Neural progenitor cell (in vitro differentiated cells): Measurements from ENCODE around the gene MIPEP. TPM values are rescaled to one million over a fixed set of nuclear protein-coding genes. Genes with fewer than 3 reads are reported as not detected.
A peak's percentile ranks its signal among the peaks of the same experiment; 100 is the strongest.

Experiments
- DNase-seq: peaks from one replicate; pipeline ENCODE4 v3.0.0-alpha.2; 2016; ENCODE audit warnings: low spot score
- H2AFZ ChIP-seq: fragments of 200-600 bp; sonication (generic); replicated peaks from 2 replicates; pipeline ENCODE4 v1.6.1; 2016; ENCODE audit warnings: antibody characterized with exemption
- H3F3A ChIP-seq: fragments of 200-600 bp; sonication (generic); 2 replicates; pipeline ENCODE4 v1.6.1; 2016; ENCODE audit warnings: antibody characterized with exemption, low read depth
- H3K27ac ChIP-seq: fragments of 200-600 bp; sonication (generic); 2 replicates; pipeline ENCODE4 v1.5.1; 2016; ENCODE audit warnings: mild to moderate bottlenecking
- H3K27me3 ChIP-seq: fragments of 200-600 bp; sonication (generic); 2 replicates; pipeline ENCODE4 v1.6.1; 2016; ENCODE audit warnings: mild to moderate bottlenecking, moderate library complexity
- H3K36me3 ChIP-seq: fragments of 200-600 bp; sonication (generic); 2 replicates; pipeline ENCODE4 v1.5.1; 2016
- H3K4me1 ChIP-seq: fragments of 200-600 bp; sonication (generic); 2 replicates; pipeline ENCODE4 v1.6.1; 2016; ENCODE audit warnings: mixed run types
- H3K4me2 ChIP-seq: fragments of 200-600 bp; sonication (generic); 2 replicates; pipeline ENCODE4 v1.6.1; 2016
- H3K4me3 ChIP-seq: fragments of 200-600 bp; sonication (generic); 2 replicates; pipeline ENCODE4 v1.5.1; 2016
- H3K79me2 ChIP-seq: fragments of 200-600 bp; sonication (generic); 2 replicates; pipeline ENCODE4 v1.6.1; 2016; ENCODE audit warnings: low read depth
- H3K9ac ChIP-seq: fragments of 200-600 bp; sonication (generic); 2 replicates; pipeline ENCODE4 v1.6.1; 2016
- H3K9me3 ChIP-seq: fragments of 200-600 bp; sonication (generic); 2 replicates; pipeline ENCODE4 v1.5.1; 2016; ENCODE audit warnings: low read depth
- H4K20me1 ChIP-seq: fragments of 200-600 bp; sonication (generic); 2 replicates; pipeline ENCODE4 v1.6.1; 2016; ENCODE audit warnings: low read depth
- H3K27ac Mint-ChIP-seq: 3 replicates; pipeline ENCODE4 v1.8.0; 2021; ENCODE audit warnings: mixed read lengths
- H3K27me3 Mint-ChIP-seq: 2 replicates; pipeline ENCODE4 v1.8.0; 2022; ENCODE audit warnings: low read depth, mild to moderate bottlenecking, inconsistent platforms, moderate library complexity, mixed read lengths; ENCODE audit not compliant: insufficient read depth
- H3K36me3 Mint-ChIP-seq: 3 replicates; pipeline ENCODE4 v1.8.0; 2021; ENCODE audit warnings: mixed read lengths
- H3K4me1 Mint-ChIP-seq: 3 replicates; pipeline ENCODE4 v1.8.0; 2021; ENCODE audit warnings: mixed read lengths
- H3K4me3 Mint-ChIP-seq: 3 replicates; pipeline ENCODE4 v1.8.0; 2021; ENCODE audit warnings: mild to moderate bottlenecking, moderate library complexity, mixed read lengths
- H3K9me3 Mint-ChIP-seq: 3 replicates; pipeline ENCODE4 v1.8.0; 2020; ENCODE audit warnings: mixed read lengths
- CTCF ChIP-seq: fragments of 200-600 bp; sonication (generic); IDR thresholded peaks from 2 replicates; pipeline ENCODE4 v1.5.1; 2017; ENCODE audit warnings: antibody characterized with exemption, mild to moderate bottlenecking
- EZH2 ChIP-seq: fragments of 200-600 bp; sonication (generic); IDR thresholded peaks from 2 replicates; pipeline ENCODE4 v1.6.1; 2017; ENCODE audit warnings: antibody characterized with exemption, mild to moderate bottlenecking, moderate library complexity
- EZH2phosphoT487 ChIP-seq: fragments of 200-600 bp; sonication (generic); IDR thresholded peaks from 2 replicates; pipeline ENCODE4 v1.6.1; 2017; ENCODE audit warnings: antibody characterized with exemption
- total RNA-seq: library from RNA; depleted of rRNA; stranded (reverse); fragments of >200 nt; gene quantifications from 2 replicates; pipeline ENCODE4 v1.2.3, GENCODE V29; 2015; ENCODE audit warnings: low replicate concordance

The MIPEP gene
- total RNA-seq, 1 donor from 2014 or later: 22.8 TPM

GRCh38 chr13:23909606-23910005 lies 20.4 kb upstream of the MIPEP start:
- Histone ChIP-seq H3K79me2 (no peaks in the 10 kb centered on the region), H3K36me3 (no peaks in the 10 kb centered on the region), H3K27ac (no peak overlapping the region), H3K4me2 (no peak overlapping the region), H4K20me1 (no peaks in the 10 kb centered on the region), H3K4me1 (no peaks in the 10 kb centered on the region), H3K9ac (no peak overlapping the region), H2AFZ (no peak overlapping the region), H3F3A (no peaks in the 10 kb centered on the region), H3K9me3 (no peaks in the 10 kb centered on the region), H3K27me3 (no peaks in the 10 kb centered on the region), H3K4me3 (no peak overlapping the region)
- peaks cover 7% of the 10 kb centered on the region for H3K27me3 Mint-ChIP-seq
- TF ChIP-seq EZH2phosphoT487 (no peak), CTCF (no peak), EZH2 (no peak)
- no peak overlapping the region for H3K27ac Mint-ChIP-seq
- no peaks in the 10 kb centered on the region for H3K36me3 Mint-ChIP-seq
- DNase-seq: no peak
- H3K9me3 Mint-ChIP-seq: peaks cover 3% of the 10 kb centered on the region
- H3K4me1 Mint-ChIP-seq: peaks cover under 1% of the 10 kb centered on the region
- H3K4me3 Mint-ChIP-seq: no peak overlapping the region

DNA sequence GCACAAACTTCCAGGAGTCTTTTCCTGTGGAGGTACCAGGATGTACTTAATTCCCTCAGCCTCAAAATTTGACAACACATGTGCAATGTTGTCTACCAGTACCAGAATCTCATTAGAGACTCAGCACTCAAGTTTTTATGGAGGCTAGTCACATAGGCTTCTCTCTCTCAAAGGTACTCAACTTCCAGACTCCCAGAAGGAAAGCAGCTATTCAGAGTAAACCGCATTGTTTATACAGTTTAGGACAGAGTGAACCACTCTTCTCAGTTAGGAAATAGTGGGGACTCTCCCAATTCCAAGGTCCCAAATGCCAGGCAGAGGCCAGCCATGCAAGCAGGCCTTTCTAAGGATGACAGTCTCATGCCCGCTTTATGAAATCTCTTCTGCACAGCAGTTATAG lies 16.6 kb upstream of the MIPEP start:
- Histone ChIP-seq H3K4me2 (no peak overlapping the region), H3F3A (no peaks in the 10 kb centered on the region), H3K36me3 (no peaks in the 10 kb centered on the region), H2AFZ (no peak overlapping the region), H3K27me3 (peaks cover 22% of the 10 kb centered on the region), H4K20me1 (no peaks in the 10 kb centered on the region), H3K4me1 (no peaks in the 10 kb centered on the region), H3K9ac (no peak overlapping the region), H3K79me2 (no peaks in the 10 kb centered on the region), H3K4me3 (no peak overlapping the region), H3K27ac (no peak overlapping the region), H3K9me3 (no peaks in the 10 kb centered on the region)
- Mint-ChIP-seq H3K4me3 (no peak overlapping the region), H3K27me3 (peaks cover 11% of the 10 kb centered on the region), H3K4me1 (peaks cover 2% of the 10 kb centered on the region), H3K36me3 (no peaks in the 10 kb centered on the region), H3K9me3 (peaks cover 3% of the 10 kb centered on the region), H3K27ac (no peak overlapping the region)
- DNase-seq: no peak
- TF ChIP-seq EZH2phosphoT487 (no peak), EZH2 (no peak)

DNA sequence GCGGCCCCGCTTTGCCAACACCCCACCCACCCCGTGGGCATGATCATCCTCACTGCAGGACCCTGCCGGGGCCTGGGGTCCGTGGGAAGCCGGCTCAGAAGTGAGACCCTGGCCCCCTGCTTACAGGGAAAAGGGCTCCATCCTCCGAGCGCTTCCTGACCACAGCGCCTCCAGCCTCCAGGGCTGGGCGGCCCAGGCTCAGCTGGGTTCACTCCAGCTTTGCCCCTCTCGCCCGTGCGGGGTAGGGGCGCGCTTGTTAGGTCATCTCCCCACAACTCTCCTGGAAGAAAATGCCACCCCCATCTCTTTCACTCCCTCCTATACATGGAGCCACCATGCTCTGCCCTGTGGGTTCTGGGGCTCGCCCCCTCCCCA lies 14.7 kb upstream of the MIPEP start:
- Histone ChIP-seq H4K20me1 (no peaks in the 10 kb centered on the region), H3K4me3 (peak overlapping the region; percentile 43), H3K9ac (no peak overlapping the region), H2AFZ (peak overlapping the region; percentile 83), H3K27ac (no peak overlapping the region), H3K4me1 (no peaks in the 10 kb centered on the region), H3K9me3 (no peaks in the 10 kb centered on the region), H3K79me2 (no peaks in the 10 kb centered on the region), H3K36me3 (no peaks in the 10 kb centered on the region), H3F3A (no peaks in the 10 kb centered on the region), H3K27me3 (peaks cover 22% of the 10 kb centered on the region), H3K4me2 (peak overlapping the region; percentile 74)
- Mint-ChIP-seq H3K4me1 (peaks cover 2% of the 10 kb centered on the region), H3K9me3 (peaks cover 3% of the 10 kb centered on the region), H3K36me3 (no peaks in the 10 kb centered on the region), H3K27ac (no peak overlapping the region), H3K4me3 (no peak overlapping the region), H3K27me3 (peaks cover 11% of the 10 kb centered on the region)
- peak; percentile 23 for DNase-seq
- TF ChIP-seq EZH2 (no peak), CTCF (no peak), EZH2phosphoT487 (no peak)

DNA sequence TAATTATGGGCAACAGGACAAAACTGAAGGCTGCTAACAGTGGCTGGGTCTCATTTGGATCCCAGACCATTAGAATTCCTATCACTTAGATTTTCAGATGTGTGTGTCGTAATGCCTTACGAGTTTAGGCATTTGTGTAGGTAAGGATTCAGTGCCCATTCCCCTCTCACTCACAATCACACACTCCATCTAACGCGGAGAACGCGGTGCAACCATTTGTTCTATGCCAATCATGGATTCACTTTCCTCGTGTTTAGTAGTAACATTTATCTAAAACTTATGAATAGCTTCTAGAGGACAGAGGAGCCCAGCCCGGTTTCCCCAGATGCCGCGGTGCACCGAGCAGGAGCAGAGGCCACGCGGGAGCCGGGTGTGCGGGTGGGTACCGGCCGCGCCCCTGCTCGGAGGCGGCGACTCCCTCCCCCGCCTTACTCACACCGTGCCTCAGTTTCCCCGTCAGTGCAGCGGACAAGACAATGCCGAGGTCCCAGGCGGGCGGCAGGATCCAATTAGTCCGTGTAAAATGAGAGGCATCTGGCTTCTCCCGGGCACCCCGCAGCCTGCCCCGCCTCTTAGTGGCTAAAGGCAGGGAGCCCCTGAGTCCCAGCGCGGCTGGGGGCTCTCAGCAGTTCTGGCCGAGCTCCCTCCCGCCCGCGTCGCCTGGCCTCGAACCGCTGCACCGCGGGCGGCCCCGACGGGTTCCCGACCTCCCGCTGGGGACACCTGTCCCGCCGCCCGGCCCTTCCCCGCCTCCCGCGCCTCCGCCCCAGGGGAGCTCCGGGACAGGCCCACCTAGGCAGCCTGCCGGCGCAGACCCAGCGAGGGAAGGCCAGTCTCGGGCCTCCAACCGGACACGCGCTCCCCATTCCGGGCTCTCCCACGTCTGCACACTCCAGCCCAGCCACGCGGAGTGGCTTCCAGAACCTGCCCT lies 14.0 kb upstream of the MIPEP start:
- Mint-ChIP-seq H3K9me3 (peaks cover 3% of the 10 kb centered on the region), H3K4me1 (peaks cover 2% of the 10 kb centered on the region), H3K4me3 (no peak overlapping the region), H3K36me3 (no peaks in the 10 kb centered on the region), H3K27ac (no peak overlapping the region), H3K27me3 (peaks cover 11% of the 10 kb centered on the region)
- peak; percentile 52 for DNase-seq
- no peak for TF ChIP-seq EZH2phosphoT487
- TF ChIP-seq EZH2: no peak
- TF ChIP-seq CTCF: no peak
- no peaks in the 10 kb centered on the region for H3F3A ChIP-seq
- H3K27ac ChIP-seq: no peak overlapping the region
- H3K79me2 ChIP-seq: no peaks in the 10 kb centered on the region
- peak overlapping the region; percentile 74 for H3K4me2 ChIP-seq
- peaks cover 22% of the 10 kb centered on the region for H3K27me3 ChIP-seq
- peak overlapping the region; percentile 83 for H2AFZ ChIP-seq
- no peaks in the 10 kb centered on the region for H3K4me1 ChIP-seq
- peak overlapping the region; percentile 43 for H3K4me3 ChIP-seq
- H3K9me3 ChIP-seq: no peaks in the 10 kb centered on the region
- no peaks in the 10 kb centered on the region for H4K20me1 ChIP-seq
- H3K9ac ChIP-seq: no peak overlapping the region
- no peaks in the 10 kb centered on the region for H3K36me3 ChIP-seq
